HL-60/S4 treated with phorbol 12-myristate 13-acetate at 8.2 ng/mL for 4 days and 3 days (cell line): Measurements from ENCODE around the gene DMXL2.
"Not testable (repeated sequence)": the region's sequence is repeated elsewhere in the genome, so short reads cannot be mapped to it uniquely, and the experiment has no call there.

Source experiments
- in situ Hi-C: fragments of 300-500 bp; cut with MboI; formaldehyde crosslinking; loops from 2 replicates; pipeline ENCODE4 v1.15.0; 2022; ENCODE audit warnings: low sequenced_read_pairs

Gene DMXL2

GRCh38 chr15:51425517-51426040, 197.0 kb downstream of the DMXL2 start:
- in situ Hi-C loops: no loop called here

GRCh38 chr15:51424780-51425179, 197.8 kb downstream of the DMXL2 start:
- in situ Hi-C loops: no loop called here

GRCh38 chr15:51423040-51423439, 199.5 kb downstream of the DMXL2 start:
- in situ Hi-C loops: not testable (repeated sequence)

- in situ Hi-C loops: no loop called here
Observed at GRCh38 chr15:51416129-51416528, 206.4 kb downstream of the DMXL2 start.

GRCh38 chr15:51414256-51414860, 208.2 kb downstream of the DMXL2 start:
- in situ Hi-C loops: no loop called here

- in situ Hi-C loops: no loop called here
Observed at GRCh38 chr15:51405693-51406523, 216.7 kb downstream of the DMXL2 start.

GRCh38 chr15:51403946-51404695, 218.4 kb downstream of the DMXL2 start:
- in situ Hi-C loops: no loop called here

GRCh38 chr15:51403072-51403878, 219.3 kb downstream of the DMXL2 start:
- in situ Hi-C loops: no loop called here

GRCh38 chr15:51401872-51402517, 220.6 kb downstream of the DMXL2 start:
- in situ Hi-C loops: no loop called here

GRCh38 chr15:51401051-51401780, 221.4 kb downstream of the DMXL2 start:
- in situ Hi-C loops: no loop called here

GRCh38 chr15:51398626-51399025, 223.9 kb downstream of the DMXL2 start:
- in situ Hi-C loops: no loop called here
